Activated CD8-positive, alpha-beta memory T cell treated with anti-CD3 and anti-CD28 coated beads, Interleukin-2, amount 10 ng/mL, durations not matched to agents 7 days and 5 days (primary cell): ENCODE data around the gene CHI3L2. TPM values are rescaled to one million over a fixed set of nuclear protein-coding genes. Genes with fewer than 3 reads are reported as not detected.

Experiments
- ATAC-seq: fragments of 150-1000 bp; cut with Tn5 transposase; one replicate; pipeline ENCODE4 v1.10.0; 2021; ENCODE audit warnings: moderate library complexity
- CTCF ChIA-PET: fragments of 350-600 bp; sonication (Branson Sonifier 250); formaldehyde crosslinking; loops from one replicate; lab custom pipeline; 2021; ENCODE audit warnings: antibody characterized with exemption; lab: Charles Lee
- DNase-seq: peaks from one replicate; pipeline ENCODE4 v3.0.0-alpha.2; 2020
- H3K27ac Mint-ChIP-seq: one replicate; pipeline ENCODE4 v1.8.0; 2021; ENCODE audit warnings: mild to moderate bottlenecking, mixed read lengths
- H3K27me3 Mint-ChIP-seq: one replicate; pipeline ENCODE4 v1.8.0; 2021; ENCODE audit warnings: mixed read lengths
- H3K36me3 Mint-ChIP-seq: one replicate; pipeline ENCODE4 v1.8.0; 2021; ENCODE audit warnings: mild to moderate bottlenecking, mixed read lengths
- H3K4me1 Mint-ChIP-seq: one replicate; pipeline ENCODE4 v1.8.0; 2021; ENCODE audit warnings: mixed read lengths
- H3K4me3 Mint-ChIP-seq: one replicate; pipeline ENCODE4 v1.8.0; 2021; ENCODE audit warnings: mild to moderate bottlenecking, moderate library complexity, mixed read lengths
- H3K9me3 Mint-ChIP-seq: one replicate; pipeline ENCODE4 v1.8.0; 2022; ENCODE audit warnings: low read depth, mixed read lengths
- total RNA-seq, 2 experiments: library from RNA; stranded (reverse); gene quantifications; one replicate each; pipeline ENCODE4 v1.2.3, GENCODE V29; 2021

The CHI3L2 gene
- total RNA-seq, 2 experiments from 2014 or later = 6.7 to 13.0 TPM

GRCh38 chr1:111251570-111251969, 24.1 kb downstream of the CHI3L2 start:
- Mint-ChIP-seq H3K4me1 (peaks cover 7% of the 10 kb centered on the region), H3K4me3 (no peak overlapping the region), H3K27ac (no peak overlapping the region), H3K27me3 (peaks cover 3% of the 10 kb centered on the region), H3K36me3 (no peaks in the 10 kb centered on the region), H3K9me3 (no peaks in the 10 kb centered on the region)
- DNase-seq = no peak
- CTCF ChIA-PET = no interaction called here
- ATAC-seq = peak; percentile 53

GRCh38 chr1:111252786-111253185, 25.3 kb downstream of the CHI3L2 start:
- H3K36me3 Mint-ChIP-seq = no peaks in the 10 kb centered on the region
- H3K9me3 Mint-ChIP-seq = no peaks in the 10 kb centered on the region
- DNase-seq = no peak
- H3K4me1 Mint-ChIP-seq = peaks cover 7% of the 10 kb centered on the region
- CTCF ChIA-PET = no interaction called here
- ATAC-seq = no peak
- H3K4me3 Mint-ChIP-seq = no peak overlapping the region
- peaks cover 3% of the 10 kb centered on the region for H3K27me3 Mint-ChIP-seq
- no peak overlapping the region for H3K27ac Mint-ChIP-seq

- ATAC-seq (no peak), DNase-seq (no peak)
- Mint-ChIP-seq H3K9me3 (no peaks in the 10 kb centered on the region), H3K27ac (no peak overlapping the region), H3K4me3 (no peak overlapping the region), H3K27me3 (peaks cover 3% of the 10 kb centered on the region), H3K36me3 (no peaks in the 10 kb centered on the region), H3K4me1 (peaks cover 7% of the 10 kb centered on the region)
- CTCF ChIA-PET = no interaction called here
Measured at GRCh38 chr1:111253876-111254275, 26.4 kb downstream of the CHI3L2 start.

DNA sequence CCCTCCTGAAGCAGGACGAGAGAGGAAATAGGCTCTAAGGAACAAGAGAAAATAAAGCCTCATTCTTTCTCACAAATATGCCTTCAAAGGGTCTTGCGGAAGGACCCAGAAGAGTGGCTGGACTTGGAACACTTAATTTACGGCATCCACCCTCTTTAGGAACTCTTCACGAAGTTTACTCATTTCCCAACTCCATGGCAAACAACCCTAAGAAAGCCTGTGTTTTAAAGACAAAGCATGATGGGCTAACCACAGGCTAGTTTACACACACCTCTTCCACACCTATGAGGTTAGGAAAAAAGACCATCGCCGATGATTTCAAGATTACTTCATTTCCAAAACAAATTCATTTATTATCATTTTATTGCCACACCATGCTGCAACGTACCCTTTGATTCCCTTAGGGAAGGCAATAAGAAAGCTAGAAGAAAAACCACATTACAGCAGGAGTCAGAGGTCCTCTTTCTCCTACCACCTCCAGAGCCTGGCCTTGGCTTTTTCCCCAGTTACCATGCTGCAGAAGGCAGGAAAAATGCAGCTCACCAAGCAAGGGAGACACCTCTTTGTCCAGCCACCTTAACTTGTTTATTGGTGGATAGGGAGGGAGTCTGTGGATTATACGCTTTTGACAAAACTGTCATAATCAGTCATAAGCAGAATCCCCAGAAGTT, 29.6 kb downstream of the CHI3L2 start:
- Mint-ChIP-seq H3K4me3 (no peak overlapping the region), H3K4me1 (no peaks in the 10 kb centered on the region), H3K9me3 (no peaks in the 10 kb centered on the region), H3K36me3 (no peaks in the 10 kb centered on the region), H3K27me3 (peaks cover 3% of the 10 kb centered on the region), H3K27ac (no peak overlapping the region)
- ATAC-seq (no peak), DNase-seq (no peak)
- CTCF ChIA-PET = no interaction called here

DNA sequence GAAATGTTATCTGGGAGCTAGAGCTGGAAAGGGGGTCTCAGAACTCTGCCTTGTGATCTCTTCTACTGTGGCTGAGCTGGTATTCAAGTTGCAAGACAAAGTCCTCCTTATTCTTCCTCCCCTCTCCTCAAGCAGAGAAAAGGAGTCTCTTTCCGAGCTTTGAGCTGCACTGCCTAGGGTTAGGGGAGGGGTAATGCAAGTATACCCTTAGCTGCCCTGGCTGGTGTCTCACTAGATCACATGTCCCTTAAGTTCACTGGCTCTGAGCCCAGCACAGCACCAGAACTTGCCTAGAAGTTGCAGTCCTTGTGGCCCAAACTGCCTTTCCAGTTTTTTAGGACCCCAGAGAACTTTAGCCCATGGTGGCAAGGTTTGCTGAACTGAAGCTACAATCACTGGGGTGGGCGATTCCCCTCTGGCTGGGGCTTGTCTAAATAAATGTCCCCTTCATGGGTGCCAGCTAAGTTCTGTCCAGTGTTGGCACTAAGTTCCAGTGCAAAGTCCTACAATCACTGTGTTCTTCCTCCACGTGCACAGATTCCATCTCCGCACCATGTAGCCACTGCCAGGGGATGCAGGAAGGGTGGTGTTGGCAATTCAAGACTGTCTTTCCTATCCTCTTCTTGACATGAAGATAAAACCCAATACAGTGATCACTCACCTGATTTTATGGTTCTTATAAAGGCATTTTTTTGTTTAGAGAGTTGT, 40.4 kb downstream of the CHI3L2 start:
- ATAC-seq (no peak), DNase-seq (no peak)
- Mint-ChIP-seq H3K27me3 (peaks cover 56% of the 10 kb centered on the region), H3K27ac (no peak overlapping the region), H3K9me3 (peaks cover 4% of the 10 kb centered on the region), H3K4me1 (peaks cover 7% of the 10 kb centered on the region), H3K36me3 (peaks cover 4% of the 10 kb centered on the region), H3K4me3 (no peak overlapping the region)
- CTCF ChIA-PET = interaction anchor here (1.4 to 1.7 kb wide), 2 partner anchors 20 to 45 kb away, joined by 3 read pairs; no protein-coding TSS in a partner anchor

DNA sequence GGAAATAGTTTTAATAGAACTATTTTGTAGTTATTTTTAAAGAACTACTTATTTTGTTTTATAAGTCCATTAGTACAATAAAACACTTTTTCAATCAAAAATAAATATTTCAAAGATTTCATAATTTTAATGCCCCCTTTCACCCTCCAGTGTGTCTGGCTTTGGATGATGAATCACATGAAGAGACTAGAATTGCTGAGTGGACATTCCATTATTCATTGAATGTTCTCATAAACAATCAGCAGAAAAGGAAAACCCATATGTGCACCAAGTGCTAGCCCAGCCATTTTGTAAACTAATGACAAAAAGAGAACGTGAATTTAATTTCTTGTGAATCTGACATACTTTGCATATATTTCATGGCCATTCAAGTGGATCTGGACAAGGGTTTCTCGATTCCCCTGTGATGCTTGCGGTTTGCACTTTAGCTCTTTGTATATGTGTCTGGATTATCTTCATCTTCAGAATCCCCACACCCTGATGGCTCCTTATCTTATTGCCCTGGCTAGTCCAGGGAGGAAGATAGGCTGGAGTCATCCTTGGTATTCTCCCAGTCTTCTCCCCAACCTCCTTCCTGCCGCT, 42.4 kb downstream of the CHI3L2 start:
- no peak for ATAC-seq
- Mint-ChIP-seq H3K9me3 (peaks cover 4% of the 10 kb centered on the region), H3K4me1 (peaks cover 14% of the 10 kb centered on the region), H3K27ac (no peak overlapping the region), H3K27me3 (peaks cover 53% of the 10 kb centered on the region), H3K36me3 (peaks cover 2% of the 10 kb centered on the region), H3K4me3 (no peak overlapping the region)
- no peak for DNase-seq
- CTCF ChIA-PET = no interaction called here

- peaks cover 2% of the 10 kb centered on the region for H3K9me3 Mint-ChIP-seq
- H3K36me3 Mint-ChIP-seq = no peaks in the 10 kb centered on the region
- CTCF ChIA-PET = interaction anchor here (0.9 to 2.0 kb wide), 2 partner anchors 13 to 48 kb away, joined by 3 to 5 read pairs; no protein-coding TSS in a partner anchor
- H3K4me3 Mint-ChIP-seq = peak overlapping the region; percentile 1
- H3K27ac Mint-ChIP-seq = no peak overlapping the region
- peaks cover 22% of the 10 kb centered on the region for H3K4me1 Mint-ChIP-seq
- DNase-seq (no peak), ATAC-seq (no peak)
- peaks cover 45% of the 10 kb centered on the region for H3K27me3 Mint-ChIP-seq
Measured at GRCh38 chr1:111270771-111271463, 43.4 kb downstream of the CHI3L2 start.

DNA sequence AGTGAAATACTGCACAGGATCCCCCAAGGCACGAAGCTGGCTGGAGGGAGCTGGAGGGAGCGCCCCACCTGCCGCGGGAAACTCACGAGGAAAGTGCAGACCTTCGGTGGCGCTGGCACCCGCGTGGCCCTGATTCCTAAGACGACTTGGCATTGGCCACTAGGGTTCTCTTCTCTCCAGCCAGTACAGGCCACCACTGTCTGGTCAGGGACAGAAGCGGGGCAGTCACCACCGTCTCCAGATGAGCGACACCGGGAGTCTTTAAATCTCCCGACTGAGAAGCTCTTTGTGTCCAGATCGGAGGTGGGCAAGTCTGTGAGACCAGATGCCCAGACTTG, 43.9 kb downstream of the CHI3L2 start:
- no peak for ATAC-seq
- CTCF ChIA-PET = interaction anchor here (0.7 to 2.0 kb wide), 3 partner anchors 13 to 157 kb away, joined by 3 to 5 read pairs (median 4); no protein-coding TSS in a partner anchor
- no peaks in the 10 kb centered on the region for H3K36me3 Mint-ChIP-seq
- no peak for DNase-seq
- H3K27me3 Mint-ChIP-seq = peaks cover 40% of the 10 kb centered on the region
- H3K4me1 Mint-ChIP-seq = peaks cover 24% of the 10 kb centered on the region
- peak overlapping the region; percentile 1 for H3K4me3 Mint-ChIP-seq
- peaks cover under 1% of the 10 kb centered on the region for H3K9me3 Mint-ChIP-seq
- H3K27ac Mint-ChIP-seq = no peak overlapping the region

DNA sequence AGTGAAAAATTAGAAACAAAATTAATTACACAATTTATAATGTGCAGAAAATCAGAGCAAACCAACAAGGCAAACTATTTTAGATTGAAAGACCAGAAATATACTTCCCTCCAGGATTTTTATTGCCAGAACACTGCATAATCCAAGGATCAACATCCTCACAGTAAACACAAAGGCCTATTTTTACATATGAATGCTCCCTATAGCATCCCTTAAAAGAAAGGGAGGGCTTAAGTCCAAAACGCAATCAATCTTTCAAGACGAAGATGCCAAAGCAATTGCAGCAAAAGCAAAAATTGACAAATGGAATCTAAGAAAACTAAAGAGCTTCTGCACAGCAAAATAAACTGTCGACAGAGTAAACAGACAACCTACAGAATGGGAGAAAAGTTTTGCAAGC, 44.6 kb downstream of the CHI3L2 start:
- CTCF ChIA-PET = interaction anchor here (0.7 to 2.0 kb wide), 2 partner anchors 49 to 158 kb away, joined by 4 to 5 read pairs; no protein-coding TSS in a partner anchor
- DNase-seq (no peak), ATAC-seq (no peak)
- Mint-ChIP-seq H3K9me3 (peaks cover 2% of the 10 kb centered on the region), H3K36me3 (no peaks in the 10 kb centered on the region), H3K4me3 (no peak overlapping the region), H3K27me3 (peaks cover 37% of the 10 kb centered on the region), H3K27ac (no peak overlapping the region), H3K4me1 (peaks cover 24% of the 10 kb centered on the region)

- peak; percentile 77 for ATAC-seq
- CTCF ChIA-PET = interaction anchor here (1.0 to 1.8 kb wide), 2 partner anchors 51 to 494 kb away, joined by 3 to 6 read pairs; no protein-coding TSS in a partner anchor
- peak overlapping the region; percentile 54 for H3K4me3 Mint-ChIP-seq
- peaks cover 31% of the 10 kb centered on the region for H3K27me3 Mint-ChIP-seq
- H3K4me1 Mint-ChIP-seq = peaks cover 34% of the 10 kb centered on the region
- H3K27ac Mint-ChIP-seq = peak overlapping the region; percentile 74
- DNase-seq = no peak
- H3K36me3 Mint-ChIP-seq = no peaks in the 10 kb centered on the region
- H3K9me3 Mint-ChIP-seq = peaks cover 2% of the 10 kb centered on the region
Measured at GRCh38 chr1:111274653-111275052, 47.1 kb downstream of the CHI3L2 start.

DNA sequence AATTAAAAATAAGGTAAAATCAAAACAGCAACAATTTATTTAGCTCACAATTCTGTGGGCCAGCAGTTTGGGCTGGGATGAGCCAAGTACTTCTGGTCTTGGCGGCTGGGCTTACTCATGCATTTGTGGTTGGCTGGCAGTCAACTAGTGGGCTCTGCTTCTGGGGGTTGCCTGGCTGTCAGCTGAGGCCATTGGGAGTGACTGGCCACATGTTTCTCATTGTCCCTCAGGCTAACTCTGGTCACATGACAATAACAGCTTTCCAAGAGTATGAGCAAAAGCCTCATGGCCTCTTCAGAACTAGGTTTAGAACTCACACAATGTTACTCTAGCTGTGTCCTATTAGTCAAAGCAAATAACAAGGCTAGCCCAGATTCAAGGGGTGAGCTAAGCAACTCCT, 47.6 kb downstream of the CHI3L2 start:
- no peaks in the 10 kb centered on the region for H3K36me3 Mint-ChIP-seq
- H3K4me3 Mint-ChIP-seq = peak overlapping the region; percentile 27
- ATAC-seq (peak; percentile 81), DNase-seq (peak; percentile 72)
- peaks cover 28% of the 10 kb centered on the region for H3K27me3 Mint-ChIP-seq
- peaks cover 2% of the 10 kb centered on the region for H3K9me3 Mint-ChIP-seq
- H3K4me1 Mint-ChIP-seq = peaks cover 34% of the 10 kb centered on the region
- peak overlapping the region; percentile 74 for H3K27ac Mint-ChIP-seq
- CTCF ChIA-PET = interaction anchor here (1.0 to 1.8 kb wide), 2 partner anchors 52 to 494 kb away, joined by 3 to 6 read pairs; no protein-coding TSS in a partner anchor

- peaks cover 34% of the 10 kb centered on the region for H3K4me1 Mint-ChIP-seq
- peak overlapping the region; percentile 45 for H3K27ac Mint-ChIP-seq
- H3K27me3 Mint-ChIP-seq = peaks cover 20% of the 10 kb centered on the region
- peaks cover 2% of the 10 kb centered on the region for H3K9me3 Mint-ChIP-seq
- no peak for DNase-seq
- ATAC-seq = no peak
- H3K36me3 Mint-ChIP-seq = no peaks in the 10 kb centered on the region
- no peak overlapping the region for H3K4me3 Mint-ChIP-seq
- CTCF ChIA-PET = interaction anchor here (1.8 kb wide), 1 partner anchor 53 kb away, joined by 6 read pairs; no protein-coding TSS in a partner anchor
Measured at GRCh38 chr1:111275780-111276433, 48.4 kb downstream of the CHI3L2 start.
